A549 treated with AZD2906 at 1 μM for 4 hours (cell line): ENCODE data around the gene SCML1. TPM values are rescaled to one million over a fixed set of nuclear protein-coding genes. Genes with fewer than 3 reads are reported as not detected.

Experiments
- total RNA-seq: library from RNA; stranded (reverse); fragments of 200-300 nt; extraction: Qiagen RNA extraction; gene quantifications from 5 replicates; pipeline ENCODE4 v1.2.3, GENCODE V29; 2022

The SCML1 gene, protein sequence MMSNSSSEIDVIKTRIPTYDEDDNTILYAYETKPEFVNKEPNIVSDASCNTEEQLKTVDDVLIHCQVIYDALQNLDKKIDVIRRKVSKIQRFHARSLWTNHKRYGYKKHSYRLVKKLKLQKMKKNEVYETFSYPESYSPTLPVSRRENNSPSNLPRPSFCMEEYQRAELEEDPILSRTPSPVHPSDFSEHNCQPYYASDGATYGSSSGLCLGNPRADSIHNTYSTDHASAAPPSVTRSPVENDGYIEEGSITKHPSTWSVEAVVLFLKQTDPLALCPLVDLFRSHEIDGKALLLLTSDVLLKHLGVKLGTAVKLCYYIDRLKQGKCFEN
- 5.2 to 6.5 TPM (median 5.9 TPM) in 5 replicates for total RNA-seq

DNA sequence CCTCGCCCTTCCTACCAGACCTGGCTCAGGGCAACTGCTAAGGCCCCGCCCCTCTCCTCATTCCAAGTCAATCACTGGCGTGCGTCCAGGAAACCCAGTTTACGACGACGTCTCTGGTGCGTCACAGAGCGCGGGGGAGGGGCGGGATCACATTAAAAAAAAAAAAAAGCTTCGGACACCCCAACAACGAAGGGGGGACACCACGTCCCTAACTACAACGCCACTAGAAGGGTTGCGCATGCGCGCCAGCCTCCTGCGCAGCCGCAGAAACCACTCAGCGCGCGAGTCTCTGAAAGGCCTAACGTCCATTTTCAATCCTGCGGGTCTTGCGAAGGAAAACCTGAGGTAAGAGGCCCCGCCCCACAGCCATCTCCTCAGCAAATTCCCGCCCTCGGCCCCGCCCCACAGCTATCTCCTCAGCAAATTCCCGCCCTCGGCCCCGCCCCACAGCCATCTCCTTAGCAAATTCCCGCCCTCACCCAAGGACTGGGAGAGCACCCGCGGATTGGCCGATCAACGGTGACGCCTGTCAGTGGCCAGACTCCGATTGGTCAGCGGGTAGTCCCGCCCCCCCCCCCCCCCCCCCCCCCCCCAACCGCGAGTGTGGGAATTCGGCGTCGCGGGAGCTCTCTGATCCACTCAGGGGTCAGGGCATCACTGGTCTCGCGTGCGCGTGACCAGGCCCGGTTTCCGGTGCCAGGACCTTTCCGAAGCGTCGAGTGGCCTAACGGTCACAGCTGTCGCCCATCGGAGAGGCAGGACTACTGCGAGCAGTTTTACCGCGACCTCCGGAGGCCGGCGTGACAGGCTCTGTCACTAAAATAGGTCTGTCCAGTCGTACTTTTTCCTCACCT is at the start of gene SCML1:
TSS of gene SCML1 (plus strand) at position 638 of the 854 bp plus-strand sequence. CDS start 6,694 bp downstream, outside the sequence.

Other genes with a start within 250 kb of the SCML1 start
- gene RAI2, start 123.8 kb downstream of the SCML1 start, total RNA-seq = 0.14 to 0.21 TPM (median 0.17 TPM) in 5 replicates